Measurements from ENCODE around the gene RNF111. TPM values are rescaled to one million over a fixed set of nuclear protein-coding genes. Genes with fewer than 3 reads are reported as not detected.

The RNF111 gene
- polyA plus RNA-seq, 1 donor (not counting 4 experiments of a cell fraction or from before 2014, with no cell fraction given), result 27.4 TPM

DNA sequence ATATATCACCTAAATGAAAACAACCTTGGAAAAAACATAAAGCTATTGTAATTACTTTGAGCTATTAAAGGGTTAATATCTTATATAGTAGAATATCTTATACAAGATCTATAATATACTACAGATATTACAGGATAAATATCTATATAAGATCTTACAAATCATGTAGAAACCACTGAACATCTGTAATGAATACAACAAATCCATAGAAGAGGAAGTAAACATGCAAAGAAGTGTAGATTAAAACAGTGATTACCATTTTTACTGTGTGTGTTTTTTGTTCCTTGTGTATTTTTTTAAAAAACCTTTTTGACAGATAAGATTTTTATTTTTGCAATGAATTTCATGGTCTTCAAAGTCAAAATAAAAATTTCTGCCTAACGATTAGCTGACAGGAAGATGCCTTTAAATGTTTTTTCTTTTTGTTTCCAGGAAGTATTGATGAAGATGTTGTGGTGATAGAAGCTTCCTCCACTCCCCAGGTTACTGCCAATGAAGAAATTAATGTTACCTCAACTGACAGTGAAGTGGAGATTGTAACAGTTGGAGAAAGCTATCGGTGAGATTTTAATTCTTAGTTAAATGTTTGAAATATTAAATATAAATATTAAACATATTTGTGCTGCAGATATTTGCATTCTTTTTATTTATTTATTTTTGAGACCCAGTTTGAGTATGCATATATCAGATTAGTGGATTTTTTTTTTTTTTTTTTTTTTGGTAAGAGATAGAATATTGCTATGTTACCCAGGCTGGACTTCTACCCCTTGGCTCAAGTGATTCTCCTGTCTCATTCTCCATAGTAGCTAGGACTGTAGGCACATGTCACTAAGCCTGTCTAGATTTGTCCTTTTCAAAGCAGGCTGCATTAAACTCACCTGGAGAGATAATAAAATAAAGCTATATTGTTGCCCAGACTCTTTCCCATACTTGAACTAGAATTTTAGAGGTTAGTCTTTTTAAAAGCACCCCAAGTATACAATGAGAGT lies 64.7 kb downstream of the RNF111 start:
- no peak overlapping the region for H3K4me2 ChIP-seq (ENCODE audit: control insufficient read depth, extremely low read depth, insufficient read depth, low read depth, low read length)
- DNase-seq (ENCODE audit: low read depth, low spot score) (no peak), FAIRE-seq (no peak)
- peaks cover 3% of the 10 kb centered on the region in 2 experiments for H3K36me3 ChIP-seq (ENCODE audit: control insufficient read depth in 2 of 2, extremely low read depth in 1 of 2, insufficient read depth in 2 of 2, low read length in 2 of 2)
- no peaks in the 10 kb centered on the region for H3K4me1 ChIP-seq (ENCODE audit: control insufficient read depth, extremely low read depth, insufficient read depth, low read length)
- peaks cover 15% of the 10 kb centered on the region for H3K79me2 ChIP-seq (ENCODE audit: control insufficient read depth, insufficient read depth, low read length)
- no peaks in the 10 kb centered on the region for H3K9me1 ChIP-seq (ENCODE audit: control insufficient read depth, extremely low read depth, insufficient read depth, low read length)
- H4K20me1 ChIP-seq (ENCODE audit: control insufficient read depth, extremely low read depth, insufficient read depth, low read length), result peaks cover 2% of the 10 kb centered on the region
- H3K4me3 ChIP-seq (ENCODE audit: control insufficient read depth in 2 of 3, extremely low read depth in 1 of 3, insufficient read depth in 2 of 3, low read depth in 1 of 3, low read length in 3 of 3), result no peak overlapping the region
- dilution Hi-C loops (cut with MboI; ENCODE audit: extremely low pct_ligation_motif_present, low sequenced_read_pairs), result no loop called here
- H3K27me3 ChIP-seq (ENCODE audit: control insufficient read depth, extremely low read depth, insufficient read depth, low read length), result no peaks in the 10 kb centered on the region
- H3K9me3 ChIP-seq (ENCODE audit: control insufficient read depth, low read depth, low read length), result no peaks in the 10 kb centered on the region
- H2AFZ ChIP-seq (ENCODE audit: control insufficient read depth, low read length), result no peak overlapping the region
- H3K27ac ChIP-seq (ENCODE audit: control insufficient read depth, insufficient read depth, low read length), result no peak overlapping the region
- TF ChIP-seq CTCF (optimal IDR thresholded peaks at IDR 0.05 in 1 of 3, IDR thresholded peaks at IDR 0.05 in 1 of 3, conservative IDR thresholded peaks at IDR 0.05 in 1 of 3; ENCODE audit: extremely low read depth in 1 of 3, insufficient read depth in 2 of 3, low read length in 3 of 3), result no peak
- no peak for TF ChIP-seq EZH2 (IDR thresholded peaks at IDR 0.05; ENCODE audit: low read length)
- no peak overlapping the region for H3K9ac ChIP-seq (ENCODE audit: control insufficient read depth, extremely low read depth, insufficient read depth, low read length)

DNA sequence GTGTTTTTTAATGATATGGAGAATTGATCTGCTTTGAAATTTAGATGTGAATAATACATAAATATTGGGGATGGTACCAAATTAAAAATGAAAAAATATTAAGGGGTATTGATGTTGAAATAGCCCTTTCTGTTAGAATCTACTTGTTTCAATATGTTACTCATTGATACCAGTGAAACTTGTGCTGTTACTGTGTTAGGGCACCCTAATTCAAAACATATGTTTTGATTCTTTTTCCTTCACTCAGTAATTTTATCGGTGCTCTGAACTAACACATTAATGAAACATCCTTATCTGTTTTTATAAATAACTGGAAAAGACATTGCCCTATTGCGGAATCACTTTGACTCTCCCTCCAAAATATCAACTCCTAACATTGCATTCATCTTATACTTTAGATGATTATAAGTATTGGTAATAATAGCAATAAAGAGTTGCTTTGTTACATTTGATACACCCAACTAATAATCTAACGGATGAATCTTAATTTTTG lies 65.5 kb downstream of the RNF111 start:
- Histone ChIP-seq H3K4me2 (ENCODE audit: control insufficient read depth, extremely low read depth, insufficient read depth, low read depth, low read length) (no peak overlapping the region), H3K9ac (ENCODE audit: control insufficient read depth, extremely low read depth, insufficient read depth, low read length) (no peak overlapping the region), H3K27me3 (ENCODE audit: control insufficient read depth, extremely low read depth, insufficient read depth, low read length) (no peaks in the 10 kb centered on the region), H3K9me1 (ENCODE audit: control insufficient read depth, extremely low read depth, insufficient read depth, low read length) (no peaks in the 10 kb centered on the region), H3K27ac (ENCODE audit: control insufficient read depth, insufficient read depth, low read length) (no peak overlapping the region), H3K4me3 (ENCODE audit: control insufficient read depth in 2 of 3, extremely low read depth in 1 of 3, insufficient read depth in 2 of 3, low read depth in 1 of 3, low read length in 3 of 3) (no peak overlapping the region), H3K79me2 (ENCODE audit: control insufficient read depth, insufficient read depth, low read length) (peaks cover 9% of the 10 kb centered on the region), H4K20me1 (ENCODE audit: control insufficient read depth, extremely low read depth, insufficient read depth, low read length) (no peaks in the 10 kb centered on the region), H3K4me1 (ENCODE audit: control insufficient read depth, extremely low read depth, insufficient read depth, low read length) (no peaks in the 10 kb centered on the region), H2AFZ (ENCODE audit: control insufficient read depth, low read length) (no peak overlapping the region), H3K36me3 (ENCODE audit: control insufficient read depth in 2 of 2, extremely low read depth in 1 of 2, insufficient read depth in 2 of 2, low read length in 2 of 2) (peaks cover 3% of the 10 kb centered on the region in 2 experiments), H3K9me3 (ENCODE audit: control insufficient read depth, low read depth, low read length) (no peaks in the 10 kb centered on the region)
- TF ChIP-seq CTCF (optimal IDR thresholded peaks at IDR 0.05 in 1 of 3, IDR thresholded peaks at IDR 0.05 in 1 of 3, conservative IDR thresholded peaks at IDR 0.05 in 1 of 3; ENCODE audit: extremely low read depth in 1 of 3, insufficient read depth in 2 of 3, low read length in 3 of 3) (no peak), EZH2 (IDR thresholded peaks at IDR 0.05; ENCODE audit: low read length) (no peak)
- dilution Hi-C loops (cut with MboI; ENCODE audit: extremely low pct_ligation_motif_present, low sequenced_read_pairs), result no loop called here
- no peak for FAIRE-seq
- DNase-seq (ENCODE audit: low read depth, low spot score), result no peak
